NT2/D1 (cell line): ENCODE data around the gene NUAK1.

Source experiments
- DNase-seq: peaks from one replicate; pipeline ENCODE4 v3.0.0-alpha.2; 2011; ENCODE audit warnings: low read depth, low spot score
- H3K27me3 ChIP-seq: 2 replicates; pipeline ENCODE4 v1.6.0; 2011; ENCODE audit warnings: mild to moderate bottlenecking; ENCODE audit not compliant: insufficient read length, insufficient read depth
- H3K36me3 ChIP-seq: 2 replicates; pipeline ENCODE4 v1.6.1; 2011; ENCODE audit warnings: mild to moderate bottlenecking, low read length, mixed read lengths; ENCODE audit not compliant: insufficient read depth, insufficient read length
- H3K4me1 ChIP-seq: 2 replicates; pipeline ENCODE4 v1.5.1; 2011; ENCODE audit not compliant: insufficient read depth, insufficient read length
- H3K4me3 ChIP-seq: 2 replicates; pipeline ENCODE4 v1.5.1; 2011; ENCODE audit warnings: low read depth; ENCODE audit not compliant: insufficient read length
- H3K9ac ChIP-seq: 2 replicates; pipeline ENCODE4 v1.6.0; 2011; ENCODE audit warnings: low read depth; ENCODE audit not compliant: insufficient read length
- H3K9me3 ChIP-seq: 2 replicates; pipeline ENCODE4 v1.5.1; 2011; ENCODE audit warnings: mild to moderate bottlenecking, low read length; ENCODE audit not compliant: insufficient read depth
- SUZ12 ChIP-seq: IDR thresholded peaks from 2 replicates; pipeline ENCODE4 v1.6.1; 2011; ENCODE audit not compliant: insufficient read length, insufficient read depth; ENCODE audit errors: extremely low read depth
- YY1 ChIP-seq: IDR thresholded peaks from 2 replicates; pipeline ENCODE4 v1.6.1; 2011; ENCODE audit not compliant: insufficient read length, insufficient read depth
- ZNF274 ChIP-seq: IDR thresholded peaks from 2 replicates; pipeline ENCODE4 v1.6.1; 2011; ENCODE audit warnings: mild to moderate bottlenecking, low read depth, low read length

Gene NUAK1

GRCh38 chr12:106049546-106049945 is 89.2 kb downstream of the NUAK1 start:
- no peak overlapping the region for H3K9ac ChIP-seq
- no peaks in the 10 kb centered on the region for H3K4me1 ChIP-seq
- H3K36me3 ChIP-seq: no peaks in the 10 kb centered on the region
- no peak overlapping the region for H3K4me3 ChIP-seq
- TF ChIP-seq YY1: no peak
- no peak for TF ChIP-seq ZNF274
- no peak for TF ChIP-seq SUZ12
- H3K9me3 ChIP-seq: no peaks in the 10 kb centered on the region
- DNase-seq: no peak
- no peaks in the 10 kb centered on the region for H3K27me3 ChIP-seq

DNA sequence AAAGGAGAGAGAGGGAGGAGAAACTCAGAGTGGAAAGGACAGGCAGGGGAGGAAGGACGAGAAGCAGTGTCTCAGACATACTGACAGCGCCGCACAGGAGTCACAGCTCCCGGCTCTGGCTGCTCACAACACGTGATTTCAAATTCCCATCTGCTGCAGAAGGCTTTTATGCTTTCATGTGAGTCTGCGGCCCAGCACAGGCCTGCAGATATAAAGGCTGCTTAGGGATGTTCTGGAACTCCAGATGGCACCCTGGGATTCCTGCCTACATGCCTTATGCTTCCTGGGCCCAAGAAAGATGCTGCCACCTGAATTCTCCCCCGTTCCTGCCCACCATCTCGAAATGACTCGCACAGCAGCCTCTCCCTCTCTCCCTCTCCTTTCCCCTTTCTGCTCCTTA is 89.6 kb downstream of the NUAK1 start:
- TF ChIP-seq YY1: no peak
- no peak for TF ChIP-seq ZNF274
- TF ChIP-seq SUZ12: no peak
- no peaks in the 10 kb centered on the region for H3K4me1 ChIP-seq
- H3K27me3 ChIP-seq: no peaks in the 10 kb centered on the region
- no peaks in the 10 kb centered on the region for H3K9me3 ChIP-seq
- DNase-seq: no peak
- H3K36me3 ChIP-seq: no peaks in the 10 kb centered on the region
- no peak overlapping the region for H3K9ac ChIP-seq
- H3K4me3 ChIP-seq: no peak overlapping the region

GRCh38 chr12:106048676-106049075 is 90.1 kb downstream of the NUAK1 start:
- Histone ChIP-seq H3K36me3 (no peaks in the 10 kb centered on the region), H3K27me3 (no peaks in the 10 kb centered on the region), H3K4me1 (no peaks in the 10 kb centered on the region), H3K9ac (no peak overlapping the region), H3K9me3 (no peaks in the 10 kb centered on the region), H3K4me3 (no peak overlapping the region)
- TF ChIP-seq ZNF274: no peak
- TF ChIP-seq SUZ12: no peak
- TF ChIP-seq YY1: no peak
- no peak for DNase-seq

DNA sequence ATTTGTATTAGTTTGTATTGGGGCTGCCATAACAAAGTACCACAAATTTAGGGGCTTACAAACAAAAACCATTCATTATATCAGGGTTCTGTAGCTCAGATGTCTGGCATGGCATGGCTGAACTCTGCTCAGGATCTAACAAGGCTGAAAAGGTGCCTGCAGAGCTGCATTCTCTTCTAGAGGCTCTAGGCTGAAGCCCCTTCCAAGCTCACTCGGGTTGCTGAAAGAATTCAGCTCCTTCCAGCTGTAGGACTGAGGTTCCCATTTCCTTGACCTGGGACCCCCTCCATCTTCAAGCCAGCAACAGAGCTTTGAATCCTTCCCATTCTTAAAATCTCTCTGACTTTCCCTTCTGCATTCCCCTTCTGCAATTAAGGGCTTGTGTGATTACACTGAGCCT is 90.7 kb downstream of the NUAK1 start:
- H3K4me3 ChIP-seq: no peak overlapping the region
- no peaks in the 10 kb centered on the region for H3K36me3 ChIP-seq
- H3K9ac ChIP-seq: no peak overlapping the region
- TF ChIP-seq ZNF274: no peak
- no peak for TF ChIP-seq YY1
- no peak for TF ChIP-seq SUZ12
- no peaks in the 10 kb centered on the region for H3K4me1 ChIP-seq
- DNase-seq: no peak
- no peaks in the 10 kb centered on the region for H3K27me3 ChIP-seq
- no peaks in the 10 kb centered on the region for H3K9me3 ChIP-seq

- Histone ChIP-seq H3K27me3 (no peaks in the 10 kb centered on the region), H3K9me3 (no peaks in the 10 kb centered on the region), H3K9ac (no peak overlapping the region), H3K4me1 (no peaks in the 10 kb centered on the region), H3K4me3 (no peak overlapping the region), H3K36me3 (no peaks in the 10 kb centered on the region)
- DNase-seq: no peak
- TF ChIP-seq ZNF274: no peak
- no peak for TF ChIP-seq YY1
- no peak for TF ChIP-seq SUZ12
Observed at GRCh38 chr12:106046947-106047346, 91.8 kb downstream of the NUAK1 start.

- Histone ChIP-seq H3K36me3 (no peaks in the 10 kb centered on the region), H3K27me3 (no peaks in the 10 kb centered on the region), H3K4me1 (no peaks in the 10 kb centered on the region), H3K9me3 (no peaks in the 10 kb centered on the region), H3K9ac (no peak overlapping the region), H3K4me3 (no peak overlapping the region)
- TF ChIP-seq SUZ12 (no peak), YY1 (no peak), ZNF274 (no peak)
- no peak for DNase-seq
Observed at GRCh38 chr12:106046301-106046846, 92.4 kb downstream of the NUAK1 start.

GRCh38 chr12:106045251-106045674 is 93.5 kb downstream of the NUAK1 start:
- H3K4me3 ChIP-seq: no peak overlapping the region
- no peaks in the 10 kb centered on the region for H3K4me1 ChIP-seq
- no peaks in the 10 kb centered on the region for H3K27me3 ChIP-seq
- no peak for TF ChIP-seq YY1
- no peak for TF ChIP-seq SUZ12
- TF ChIP-seq ZNF274: no peak
- no peaks in the 10 kb centered on the region for H3K36me3 ChIP-seq
- 0 out of 2 replicates have a peak, but pooled peaks cover 1% of the 10 kb centered on the region for H3K9me3 ChIP-seq
- H3K9ac ChIP-seq: no peak overlapping the region
- DNase-seq: no peak

- Histone ChIP-seq H3K4me1 (no peaks in the 10 kb centered on the region), H3K9ac (no peak overlapping the region), H3K4me3 (no peak overlapping the region), H3K27me3 (no peaks in the 10 kb centered on the region), H3K9me3 (peaks cover 6% of the 10 kb centered on the region; the same call in 1 of the 2 replicates), H3K36me3 (no peaks in the 10 kb centered on the region)
- DNase-seq: no peak
- no peak for TF ChIP-seq YY1
Observed at GRCh38 chr12:106044773-106045172, 94.0 kb downstream of the NUAK1 start.
